GM12801 (cell line): ENCODE measurements around the gene AKT3.

Experiments used
- TF ChIP-seq, protein P1 (sequence below): IDR thresholded peaks from one replicate; pipeline ENCODE4 v1.5.1; 2011; ENCODE audit warnings: control low read depth; ENCODE audit not compliant: insufficient read length; ENCODE audit errors: extremely low read depth

The AKT3 gene

DNA sequence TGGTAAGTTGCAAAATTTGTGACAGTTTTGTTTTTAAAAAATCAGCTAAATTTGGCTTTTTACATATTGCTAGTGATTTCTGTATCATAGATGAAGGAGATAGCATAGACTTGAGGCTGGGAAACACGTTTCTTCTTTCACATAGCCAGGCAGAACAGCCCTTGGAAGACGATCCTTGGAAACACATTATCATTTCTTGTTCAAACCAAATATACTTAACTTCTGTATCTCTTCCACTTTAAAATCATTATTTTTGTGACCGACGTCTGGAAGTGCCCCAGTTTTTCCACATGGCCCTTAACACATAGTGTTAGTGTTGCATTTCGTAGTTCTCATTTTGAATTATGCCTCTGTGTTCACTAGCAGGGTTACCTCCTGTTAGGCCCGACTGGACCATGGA lies 400.7 kb downstream of the AKT3 start:
- TF ChIP-seq, protein P1, sequence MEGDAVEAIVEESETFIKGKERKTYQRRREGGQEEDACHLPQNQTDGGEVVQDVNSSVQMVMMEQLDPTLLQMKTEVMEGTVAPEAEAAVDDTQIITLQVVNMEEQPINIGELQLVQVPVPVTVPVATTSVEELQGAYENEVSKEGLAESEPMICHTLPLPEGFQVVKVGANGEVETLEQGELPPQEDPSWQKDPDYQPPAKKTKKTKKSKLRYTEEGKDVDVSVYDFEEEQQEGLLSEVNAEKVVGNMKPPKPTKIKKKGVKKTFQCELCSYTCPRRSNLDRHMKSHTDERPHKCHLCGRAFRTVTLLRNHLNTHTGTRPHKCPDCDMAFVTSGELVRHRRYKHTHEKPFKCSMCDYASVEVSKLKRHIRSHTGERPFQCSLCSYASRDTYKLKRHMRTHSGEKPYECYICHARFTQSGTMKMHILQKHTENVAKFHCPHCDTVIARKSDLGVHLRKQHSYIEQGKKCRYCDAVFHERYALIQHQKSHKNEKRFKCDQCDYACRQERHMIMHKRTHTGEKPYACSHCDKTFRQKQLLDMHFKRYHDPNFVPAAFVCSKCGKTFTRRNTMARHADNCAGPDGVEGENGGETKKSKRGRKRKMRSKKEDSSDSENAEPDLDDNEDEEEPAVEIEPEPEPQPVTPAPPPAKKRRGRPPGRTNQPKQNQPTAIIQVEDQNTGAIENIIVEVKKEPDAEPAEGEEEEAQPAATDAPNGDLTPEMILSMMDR, result no peak

DNA sequence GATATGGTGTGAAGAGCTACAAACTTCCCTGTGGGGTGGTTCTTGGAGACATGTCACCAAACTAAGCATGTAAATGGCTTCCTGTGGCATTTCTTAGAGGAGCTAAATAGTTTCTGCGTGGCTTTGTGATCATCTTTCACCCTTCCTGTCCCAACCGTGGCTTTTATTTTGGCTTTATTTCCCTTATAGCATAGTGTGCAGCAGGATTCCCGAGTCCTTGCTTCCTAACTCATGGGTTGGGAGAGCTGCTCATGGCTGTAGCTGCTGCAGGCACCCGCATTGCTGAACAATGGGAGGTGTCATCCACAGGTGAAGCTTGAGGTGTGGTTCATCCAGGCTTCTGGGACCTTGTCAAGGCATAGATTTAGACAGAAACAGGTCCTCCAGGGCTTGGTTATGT lies 402.2 kb downstream of the AKT3 start:
- TF ChIP-seq, protein P1, result no peak

DNA sequence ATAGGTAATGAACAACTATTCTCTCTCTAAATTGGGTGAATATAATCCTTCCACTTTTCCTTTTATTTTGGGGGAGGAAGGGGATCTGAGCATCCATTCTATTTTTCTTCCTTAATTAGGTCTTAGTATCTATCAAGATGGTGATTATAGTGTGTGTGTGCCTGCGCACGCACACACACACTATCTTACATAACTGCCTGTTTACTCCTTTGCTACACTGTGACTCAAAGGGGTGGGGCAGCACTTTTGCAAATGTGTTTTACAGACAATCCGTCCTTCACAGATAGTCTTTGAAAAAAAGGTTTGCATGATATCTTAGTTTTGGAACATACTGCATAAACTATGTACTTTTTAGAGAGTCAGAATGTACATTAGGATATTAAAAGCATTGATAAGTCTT lies 402.7 kb downstream of the AKT3 start:
- TF ChIP-seq, protein P1, result no peak

DNA sequence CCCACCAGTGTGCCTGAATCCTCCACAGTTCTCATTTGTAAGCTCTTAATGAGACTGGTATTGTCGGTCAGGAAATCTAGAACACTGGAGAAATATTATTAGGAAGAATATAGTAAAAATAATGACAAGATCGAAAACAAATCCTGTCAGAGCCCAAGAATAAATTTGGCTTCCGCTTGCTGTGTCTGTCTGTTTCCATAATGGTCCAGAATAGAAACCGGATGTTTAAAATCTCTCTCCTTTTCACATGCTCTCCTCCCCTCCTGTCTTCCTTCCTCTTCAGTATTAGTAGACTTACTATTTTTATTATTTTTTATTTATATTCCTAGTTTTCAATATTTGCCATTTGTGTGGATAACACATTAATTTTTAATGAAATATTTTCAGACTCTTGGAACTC lies 406.5 kb downstream of the AKT3 start:
- TF ChIP-seq, protein P1, result no peak

DNA sequence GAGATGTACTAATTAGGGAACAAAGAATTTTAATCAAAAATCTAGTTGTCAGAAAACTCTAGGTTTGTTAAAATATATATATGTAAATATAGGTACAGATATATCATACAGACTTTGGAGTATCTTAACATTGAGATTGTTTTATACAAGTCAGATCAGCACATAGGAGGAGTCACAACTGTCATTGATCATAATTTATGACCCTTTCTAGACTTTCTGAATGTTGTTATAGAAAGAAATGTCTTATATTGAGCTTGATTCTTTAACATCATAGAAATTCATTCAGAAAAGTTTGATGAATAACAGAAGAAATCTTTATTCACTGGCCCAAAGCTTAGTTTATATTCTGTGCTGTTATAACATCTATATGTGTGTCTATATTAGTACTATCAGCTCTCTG lies 408.4 kb downstream of the AKT3 start:
- TF ChIP-seq, protein P1, result no peak

DNA sequence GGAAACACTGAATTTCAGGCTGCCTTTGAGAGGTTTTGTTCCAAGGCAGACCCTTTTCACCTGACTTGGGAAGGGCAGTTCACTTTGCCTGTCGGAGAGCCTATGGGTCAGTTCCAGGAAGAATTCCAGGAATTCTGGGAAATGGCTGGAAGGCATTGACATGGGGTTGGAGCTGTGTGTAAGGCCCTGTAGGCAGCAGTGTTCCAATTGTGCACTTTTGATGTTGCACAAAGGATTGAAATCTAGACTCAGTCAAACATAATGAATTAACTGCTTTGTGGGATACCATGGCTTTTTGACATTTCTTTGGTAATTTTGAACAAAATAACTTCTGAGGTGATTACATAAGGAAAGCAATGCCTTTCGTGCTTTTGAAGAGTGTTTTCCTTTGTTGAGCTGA lies 409.6 kb downstream of the AKT3 start:
- TF ChIP-seq, protein P1, result no peak

DNA sequence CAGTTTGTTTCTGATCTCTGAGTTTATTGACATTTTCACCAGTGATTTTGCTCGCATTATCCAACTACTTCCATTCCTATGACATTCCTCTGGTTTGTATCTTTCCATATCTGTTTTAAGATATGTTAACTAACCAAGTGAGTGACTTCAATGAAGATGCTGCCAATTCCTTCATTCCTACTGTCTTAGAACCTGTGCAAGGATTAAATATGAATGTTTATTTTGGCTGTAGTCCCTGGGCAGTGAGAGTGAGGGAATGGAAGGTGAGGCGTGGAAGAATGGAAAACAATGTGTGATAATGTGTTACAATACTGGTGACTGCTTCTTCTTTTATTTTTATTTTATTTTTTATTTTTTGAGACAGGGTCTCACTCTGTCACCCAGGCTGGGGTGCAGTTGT lies 411.2 kb downstream of the AKT3 start:
- TF ChIP-seq, protein P1, result no peak
